Loucy (cell line): ENCODE results near the gene SERTAD3.
"Not testable (repeated sequence)": the region's sequence is repeated elsewhere in the genome, so short reads cannot be mapped to it uniquely, and the experiment has no call there.

Source experiments
- H2AFZ ChIP-seq: fragments of 200-600 bp; sonication (generic); 2 replicates; pipeline ENCODE4 v1.6.0; 2016; ENCODE audit warnings: antibody characterized with exemption, mild to moderate bottlenecking, low read length, moderate library complexity
- H3F3A ChIP-seq: fragments of 200-600 bp; 2 replicates; pipeline ENCODE4 v1.6.0; 2016; ENCODE audit warnings: antibody characterized with exemption, low read depth, mild to moderate bottlenecking
- H3K27me3 ChIP-seq: fragments of 200-600 bp; sonication (generic); 2 replicates; pipeline ENCODE4 v1.6.1; 2014; ENCODE audit warnings: low read length, mild to moderate bottlenecking; ENCODE audit not compliant: insufficient read depth, poor library complexity, severe bottlenecking
- H3K36me3 ChIP-seq: fragments of 200-600 bp; sonication (generic); 2 replicates; pipeline ENCODE4 v1.6.1; 2016; ENCODE audit warnings: low read length; ENCODE audit not compliant: insufficient read depth
- H3K4me1 ChIP-seq: fragments of 200-600 bp; sonication (generic); 2 replicates; pipeline ENCODE4 v1.5.1; 2014; ENCODE audit warnings: low read length, mild to moderate bottlenecking; ENCODE audit not compliant: insufficient read depth, poor library complexity, severe bottlenecking
- H3K4me2 ChIP-seq: fragments of 200-600 bp; sonication (generic); 2 replicates; pipeline ENCODE4 v1.6.0; 2014; ENCODE audit warnings: antibody characterized with exemption, low read length, low read depth, mild to moderate bottlenecking; ENCODE audit not compliant: poor library complexity, severe bottlenecking
- H3K4me3 ChIP-seq: fragments of 200-600 bp; sonication (generic); 2 replicates; pipeline ENCODE4 v1.5.1; 2014; ENCODE audit warnings: low read length, mild to moderate bottlenecking, mixed read lengths; ENCODE audit not compliant: poor library complexity, severe bottlenecking
- H3K79me2 ChIP-seq: fragments of 200-600 bp; sonication (generic); 2 replicates; pipeline ENCODE4 v1.6.1; 2014; ENCODE audit warnings: low read length; ENCODE audit not compliant: insufficient read depth
- H3K9ac ChIP-seq: fragments of 200-600 bp; sonication (generic); 2 replicates; pipeline ENCODE4 v1.6.0; 2014; ENCODE audit warnings: mild to moderate bottlenecking, low read depth, low read length, moderate library complexity; ENCODE audit not compliant: poor library complexity, severe bottlenecking
- H3K9me2 ChIP-seq: fragments of 200-600 bp; sonication (generic); replicated peaks from 2 replicates; pipeline ENCODE4 v1.6.1; 2016; ENCODE audit warnings: low read depth, low read length, mixed read lengths
- H3K9me3 ChIP-seq: fragments of 200-600 bp; sonication (generic); 2 replicates; pipeline ENCODE4 v1.6.1; 2014; ENCODE audit warnings: mild to moderate bottlenecking, antibody characterized with exemption, low read length, low read depth; ENCODE audit not compliant: insufficient read depth
- H4K20me1 ChIP-seq: fragments of 200-600 bp; sonication (generic); 2 replicates; pipeline ENCODE4 v1.6.0; 2014; ENCODE audit warnings: antibody characterized with exemption, low read length, mild to moderate bottlenecking; ENCODE audit not compliant: insufficient read depth, poor library complexity, severe bottlenecking
- CTCF ChIP-seq: fragments of 200-600 bp; sonication (generic); conservative IDR thresholded peaks from 2 replicates; pipeline ENCODE4 v1.5.1; 2014; ENCODE audit warnings: mild to moderate bottlenecking, antibody characterized with exemption, low read length
- EZH2phosphoT487 ChIP-seq: fragments of 200-600 bp; IDR thresholded peaks from 2 replicates; pipeline ENCODE4 v1.6.1; 2018; ENCODE audit warnings: antibody characterized with exemption, mild to moderate bottlenecking, moderate library complexity, borderline replicate concordance

Gene SERTAD3

GRCh38 chr19:40457953-40458596, 13.9 kb upstream of the SERTAD3 start:
- Histone ChIP-seq H3K79me2 (no peaks in the 10 kb centered on the region), H3K4me2 (no peak overlapping the region), H3F3A (no peaks in the 10 kb centered on the region), H3K9me3 (no peaks in the 10 kb centered on the region), H3K36me3 (no peaks in the 10 kb centered on the region), H4K20me1 (no peaks in the 10 kb centered on the region), H3K27me3 (no peaks in the 10 kb centered on the region), H3K4me3 (no peak overlapping the region), H3K9ac (no peak overlapping the region), H3K4me1 (no peaks in the 10 kb centered on the region), H3K9me2 (no peaks in the 10 kb centered on the region), H2AFZ (no peak overlapping the region)
- no peak for TF ChIP-seq EZH2phosphoT487
- TF ChIP-seq CTCF = no peak

- no peak overlapping the region for H2AFZ ChIP-seq
- H3K4me1 ChIP-seq = no peaks in the 10 kb centered on the region
- H3K4me3 ChIP-seq = no peak overlapping the region
- H4K20me1 ChIP-seq = no peaks in the 10 kb centered on the region
- TF ChIP-seq CTCF (no peak), EZH2phosphoT487 (no peak)
- H3F3A ChIP-seq = no peaks in the 10 kb centered on the region
- H3K4me2 ChIP-seq = no peak overlapping the region
- no peaks in the 10 kb centered on the region for H3K9me3 ChIP-seq
- no peak overlapping the region for H3K9ac ChIP-seq
- no peaks in the 10 kb centered on the region for H3K27me3 ChIP-seq
- H3K36me3 ChIP-seq = no peaks in the 10 kb centered on the region
- H3K9me2 ChIP-seq = no peaks in the 10 kb centered on the region
- no peaks in the 10 kb centered on the region for H3K79me2 ChIP-seq
Observed at GRCh38 chr19:40457048-40457447, 12.9 kb upstream of the SERTAD3 start.

DNA sequence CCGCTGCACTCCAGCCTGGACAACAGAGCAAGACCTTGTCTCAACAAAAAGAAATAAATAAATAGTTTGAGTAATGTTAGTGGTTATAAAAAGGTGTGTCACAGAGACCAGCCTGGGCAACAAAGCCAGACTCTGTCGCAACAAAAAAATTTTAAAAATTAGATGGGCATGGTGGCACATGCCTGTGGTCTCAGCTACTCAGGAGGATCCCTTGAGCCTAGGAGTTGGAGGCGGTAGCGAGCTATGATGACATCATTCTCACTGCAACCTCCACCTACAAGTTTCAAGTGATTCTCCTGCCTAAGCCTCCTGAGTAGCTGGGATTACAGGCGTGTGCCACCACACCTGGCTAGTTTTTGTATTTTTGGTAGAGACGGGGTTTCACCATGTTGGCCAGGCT, 9.8 kb upstream of the SERTAD3 start:
- H3K79me2 ChIP-seq, H3K9me2 ChIP-seq, H4K20me1 ChIP-seq, H3K9ac ChIP-seq, H2AFZ ChIP-seq, H3F3A ChIP-seq, H3K27me3 ChIP-seq, H3K4me3 ChIP-seq, H3K9me3 ChIP-seq, H3K36me3 ChIP-seq, H3K4me2 ChIP-seq, H3K4me1 ChIP-seq: not testable (repeated sequence)

- no peaks in the 10 kb centered on the region for H3K9me3 ChIP-seq
- no peak overlapping the region for H3K4me2 ChIP-seq
- H3K9me2 ChIP-seq = no peaks in the 10 kb centered on the region
- no peaks in the 10 kb centered on the region for H3K27me3 ChIP-seq
- H3K4me3 ChIP-seq = no peak overlapping the region
- H3K9ac ChIP-seq = no peak overlapping the region
- H3K36me3 ChIP-seq = no peaks in the 10 kb centered on the region
- no peaks in the 10 kb centered on the region for H3K79me2 ChIP-seq
- H3K4me1 ChIP-seq = no peaks in the 10 kb centered on the region
- no peak for TF ChIP-seq CTCF
- TF ChIP-seq EZH2phosphoT487 = no peak
- no peaks in the 10 kb centered on the region for H3F3A ChIP-seq
- H4K20me1 ChIP-seq = no peaks in the 10 kb centered on the region
- H2AFZ ChIP-seq = no peak overlapping the region
Observed at GRCh38 chr19:40453151-40453735, 9.1 kb upstream of the SERTAD3 start.
